Measurements from ENCODE around the gene UBXN11.
A peak's percentile ranks its signal among the peaks of the same experiment; 100 is the strongest.
"Not testable (repeated sequence)": the region's sequence is repeated elsewhere in the genome, so short reads cannot be mapped to it uniquely, and the experiment has no call there.

The UBXN11 gene

GRCh38 chr1:26337206-26337535, 30.7 kb upstream of the UBXN11 start:
- no peak for DNase-seq (ENCODE audit: low read depth in 2 of 2)

GRCh38 chr1:26336477-26337205, 30.2 kb upstream of the UBXN11 start:
- peak; percentile 75 to 80 for DNase-seq (ENCODE audit: low read depth in 2 of 2)

DNA sequence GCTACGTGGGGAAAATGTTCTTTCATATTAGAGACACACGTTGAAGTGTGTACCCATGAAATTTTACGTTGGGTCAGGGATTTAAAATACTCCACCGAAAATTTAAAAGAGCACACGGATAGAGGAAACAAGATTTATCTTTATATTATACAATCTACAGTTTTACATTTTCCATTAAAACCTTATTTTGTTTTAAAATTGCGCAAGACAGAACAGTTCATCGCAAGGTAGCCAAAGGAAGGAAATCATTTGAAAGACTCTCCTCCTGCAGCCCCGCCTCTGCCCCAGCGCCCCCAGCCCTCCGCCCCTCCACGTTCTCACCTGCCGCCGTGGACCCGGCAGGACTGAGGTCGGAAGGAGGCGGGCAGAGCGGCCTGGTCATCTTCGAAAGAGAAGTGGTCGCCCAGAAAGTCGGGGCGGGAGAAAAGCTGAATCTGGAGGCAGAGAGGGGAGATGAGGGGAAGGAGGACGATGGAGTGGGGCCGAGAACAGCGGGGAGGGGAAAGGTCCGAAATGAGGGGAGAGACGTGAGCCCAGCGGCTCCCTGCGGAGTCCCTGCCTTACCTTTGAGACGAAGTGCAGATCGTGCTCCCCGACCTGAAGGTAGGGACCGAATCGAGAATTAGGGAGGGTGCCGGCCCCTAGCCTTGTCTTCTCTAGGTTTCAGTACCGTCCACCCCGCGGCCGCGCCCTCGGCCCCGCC, 29.5 kb upstream of the UBXN11 start:
- DNase-seq (ENCODE audit: low read depth in 2 of 2): no peak

GRCh38 chr1:26333312-26333711, 26.9 kb upstream of the UBXN11 start:
- not testable (repeated sequence) for DNase-seq (ENCODE audit: low read depth in 2 of 2)

DNA sequence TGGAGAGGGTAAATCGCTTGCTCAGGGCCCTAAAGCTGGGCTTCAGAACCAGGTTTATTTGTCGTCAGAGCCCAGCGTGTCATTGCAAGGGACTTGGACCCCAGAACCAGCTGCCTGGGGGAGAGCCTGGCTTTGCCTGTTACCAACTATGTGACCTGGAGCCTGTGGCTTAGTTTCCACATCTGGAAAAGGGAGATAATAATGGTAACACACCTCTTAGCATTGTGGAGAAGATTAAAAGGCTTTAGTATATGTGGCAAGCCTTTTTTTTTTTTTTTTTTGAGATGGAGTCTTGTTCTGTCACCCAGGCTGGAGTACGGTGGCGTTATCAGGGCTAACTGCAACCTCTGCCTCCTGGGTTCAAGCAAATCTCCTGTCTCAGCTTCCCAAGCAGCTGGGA, 23.8 kb upstream of the UBXN11 start:
- DNase-seq (ENCODE audit: low read depth in 2 of 2): no peak

DNA sequence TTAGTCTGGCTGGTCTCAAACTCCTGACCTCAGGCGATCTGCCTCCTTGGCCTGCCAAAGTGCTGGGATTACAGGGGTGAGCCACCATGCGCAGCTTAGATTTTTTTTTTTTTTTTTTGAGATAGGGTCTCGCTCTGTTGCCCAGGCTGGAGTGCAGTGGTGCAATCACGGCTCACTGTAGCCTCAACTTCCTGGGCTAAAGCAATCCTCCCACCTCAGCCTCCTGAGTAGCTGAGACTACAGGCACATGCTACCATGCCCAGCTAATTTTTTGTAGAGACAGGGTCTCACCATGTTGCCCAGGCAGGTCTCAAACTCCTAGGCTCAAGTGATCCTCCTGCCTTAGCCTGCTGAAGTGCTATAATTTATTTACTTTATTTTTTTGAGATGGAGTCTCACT, 22.9 kb upstream of the UBXN11 start:
- DNase-seq (ENCODE audit: low read depth in 2 of 2): not testable (repeated sequence)

DNA sequence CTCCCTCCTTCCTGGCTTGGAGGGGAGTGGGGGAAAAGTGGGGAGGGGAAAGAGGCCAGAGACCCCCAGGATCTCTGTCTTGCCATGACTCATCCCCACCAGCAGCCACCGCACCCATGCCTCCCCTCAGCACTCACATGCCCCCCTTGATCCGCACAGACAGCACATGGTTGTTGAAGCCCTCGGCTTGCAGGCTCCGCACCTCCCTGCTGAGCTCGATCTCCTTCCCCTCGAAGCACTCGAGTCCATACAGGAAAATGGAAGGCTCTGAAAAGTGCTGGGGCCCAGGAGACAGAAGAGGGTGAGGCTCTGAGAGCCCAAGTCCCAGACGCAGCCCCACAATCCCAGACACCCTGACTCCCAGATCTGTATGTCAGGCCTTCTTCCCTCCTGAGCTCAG, 22.2 kb upstream of the UBXN11 start:
- no peak for DNase-seq (ENCODE audit: low read depth in 2 of 2)

DNA sequence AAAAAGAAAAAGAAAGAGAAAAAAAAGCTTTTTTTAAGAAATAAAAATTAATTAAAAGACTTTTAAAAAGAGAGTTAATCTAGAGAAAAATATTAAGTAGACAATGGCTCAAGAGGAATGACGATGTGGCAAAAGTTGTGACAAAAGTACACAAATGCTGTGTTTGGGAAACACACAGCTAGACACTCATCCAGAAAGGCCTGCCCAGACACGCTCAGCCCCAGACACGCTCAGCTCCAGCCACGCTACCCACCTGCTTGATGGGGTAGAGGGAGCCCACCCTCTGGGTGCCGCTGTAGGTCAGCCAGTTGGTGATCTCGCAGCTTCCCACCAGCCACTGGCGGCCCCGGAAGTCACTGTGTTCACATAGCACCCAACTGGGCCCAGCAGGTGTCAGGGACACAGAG, 21.5 kb upstream of the UBXN11 start:
- no peak for DNase-seq (ENCODE audit: low read depth in 2 of 2)

- DNase-seq (ENCODE audit: low read depth in 2 of 2): no peak
These were observed 18.1 kb upstream of the UBXN11 start for GRCh38 chr1:26324550-26324949.

DNA sequence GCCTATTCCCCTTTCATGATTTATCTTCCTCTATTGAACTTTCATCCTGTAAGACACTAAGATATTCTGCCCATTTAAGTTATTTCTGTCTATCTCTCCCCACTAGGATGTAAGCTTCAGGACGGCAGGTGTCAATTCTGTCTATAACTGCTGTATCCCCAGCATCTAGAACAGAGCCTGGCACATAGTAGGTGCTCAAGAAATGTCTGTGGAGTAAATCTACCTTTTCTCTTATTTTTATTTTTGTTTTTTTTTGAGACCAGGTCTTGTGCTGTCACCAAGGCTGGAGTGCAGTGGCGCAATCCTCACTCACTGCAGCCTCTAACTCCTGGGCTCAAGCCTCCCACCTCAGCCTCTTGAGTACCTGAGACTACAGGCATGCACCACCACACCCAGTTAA, 16.9 kb upstream of the UBXN11 start:
- DNase-seq (ENCODE audit: low read depth in 2 of 2): no peak

DNA sequence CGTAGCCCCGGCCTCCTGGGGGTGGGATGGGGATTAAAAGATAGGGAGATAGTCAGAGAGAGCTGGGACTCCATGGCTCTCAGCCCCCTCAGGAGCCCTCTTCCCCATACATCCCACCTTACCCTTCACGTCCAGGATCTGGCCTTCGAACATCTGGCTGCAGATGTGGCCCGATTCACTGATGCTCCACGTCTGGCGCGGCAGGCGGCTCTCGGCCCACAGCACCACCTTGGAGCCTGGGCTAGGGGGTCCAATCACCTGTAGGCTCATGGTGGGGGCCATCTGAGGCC, 15.6 kb upstream of the UBXN11 start:
- DNase-seq (ENCODE audit: low read depth in 2 of 2): no peak

GRCh38 chr1:26321315-26322041, 15.0 kb upstream of the UBXN11 start:
- DNase-seq (ENCODE audit: low read depth in 2 of 2): peak; percentile 90 to 97

DNA sequence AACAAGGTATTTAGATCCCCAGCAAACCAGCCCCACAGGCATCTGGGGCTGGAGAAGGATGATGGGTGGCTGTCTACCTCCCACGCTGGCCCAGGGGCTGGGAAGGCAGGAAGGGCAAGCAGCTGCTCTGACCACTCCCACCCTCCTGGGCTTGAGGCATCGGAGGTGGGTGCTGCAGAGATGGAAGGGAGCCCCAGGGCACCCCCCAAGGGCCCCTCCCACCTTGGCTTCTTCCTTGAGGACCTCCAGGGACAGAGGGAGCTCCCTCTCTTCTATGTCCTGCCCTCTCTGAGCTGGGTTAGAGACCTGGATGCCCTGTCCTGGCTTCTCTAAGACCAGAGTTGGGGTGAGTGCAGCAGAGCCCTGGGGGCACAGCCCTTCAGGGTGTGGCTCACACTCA, 14.5 kb upstream of the UBXN11 start:
- no peak for DNase-seq (ENCODE audit: low read depth in 2 of 2)

DNA sequence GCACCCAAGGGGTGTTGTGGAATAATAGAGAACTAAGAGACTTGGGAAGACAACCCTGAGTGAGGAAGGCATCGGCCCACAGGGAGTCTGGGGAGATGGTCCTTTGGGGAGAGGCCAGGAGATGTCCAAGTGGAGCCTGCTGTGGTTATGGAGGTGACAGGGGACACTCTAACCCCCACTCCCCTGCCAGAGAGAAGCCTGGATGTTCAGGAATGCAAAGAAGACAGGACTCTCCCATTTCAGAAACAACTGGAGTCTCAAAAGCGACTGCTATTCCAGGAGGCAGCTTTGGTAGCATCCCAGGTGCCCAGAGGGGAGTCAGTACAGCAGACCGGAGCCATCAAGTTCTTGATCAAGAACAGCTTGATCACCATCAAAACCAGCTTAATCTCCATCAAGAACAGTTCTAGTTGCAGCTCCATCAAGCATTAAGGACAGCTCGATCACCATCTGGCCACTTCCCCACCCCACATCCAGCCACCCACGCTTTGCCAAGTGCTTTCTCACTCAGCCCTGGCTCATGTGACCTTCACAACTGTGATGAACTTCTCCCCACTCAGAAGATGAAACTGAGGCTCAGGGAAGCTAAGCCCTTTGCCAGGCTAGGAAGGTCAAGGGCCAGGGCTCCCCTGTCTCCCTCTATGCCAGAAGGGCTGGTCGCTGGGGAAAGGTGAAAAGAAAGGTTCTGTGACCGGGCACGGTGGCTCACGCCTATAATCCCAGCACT, 12.1 kb upstream of the UBXN11 start:
- DNase-seq (ENCODE audit: low read depth in 2 of 2): no peak

DNA sequence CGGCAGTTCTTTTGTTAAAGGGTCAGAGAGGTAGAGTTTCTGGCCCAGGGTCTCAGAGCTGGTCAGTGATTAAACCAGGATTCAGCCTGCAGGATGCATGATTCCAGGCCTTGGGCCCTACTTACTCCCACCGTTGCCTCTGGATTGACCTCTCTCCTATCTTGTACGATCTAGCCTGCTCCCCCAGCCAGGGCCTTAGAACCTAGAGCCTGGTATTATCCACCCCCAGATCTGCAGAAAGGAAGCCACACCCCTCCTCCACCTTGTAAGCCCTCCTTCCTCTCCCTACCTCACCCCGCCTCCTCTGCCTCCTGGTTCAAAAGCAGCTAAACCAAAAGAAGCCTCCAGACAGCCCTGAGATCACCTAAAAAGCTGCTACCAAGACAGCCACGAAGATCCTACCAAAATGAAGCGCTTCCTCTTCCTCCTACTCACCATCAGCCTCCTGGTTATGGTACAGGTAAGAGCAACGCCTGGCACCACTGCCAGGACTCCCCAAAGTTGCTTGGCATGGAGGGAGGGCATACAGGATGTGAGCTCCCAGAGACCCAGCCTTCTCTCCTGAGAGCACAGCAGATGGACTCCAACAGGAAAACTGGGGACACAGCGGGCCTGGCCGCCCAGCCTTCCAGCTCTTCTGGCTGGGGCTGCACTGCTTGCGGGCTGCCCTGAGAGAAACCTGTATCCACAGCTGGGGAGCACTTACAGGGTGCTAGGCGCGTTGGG, 11.3 kb upstream of the UBXN11 start, which contains the start of gene CD52:
CD52 (plus strand) TSS at position 347 of the 726 bp plus-strand sequence; CDS start at position 407, 60 bp downstream.
- DNase-seq (ENCODE audit: low read depth in 2 of 2): peak in 1 of 2 donors; percentile 53

DNA sequence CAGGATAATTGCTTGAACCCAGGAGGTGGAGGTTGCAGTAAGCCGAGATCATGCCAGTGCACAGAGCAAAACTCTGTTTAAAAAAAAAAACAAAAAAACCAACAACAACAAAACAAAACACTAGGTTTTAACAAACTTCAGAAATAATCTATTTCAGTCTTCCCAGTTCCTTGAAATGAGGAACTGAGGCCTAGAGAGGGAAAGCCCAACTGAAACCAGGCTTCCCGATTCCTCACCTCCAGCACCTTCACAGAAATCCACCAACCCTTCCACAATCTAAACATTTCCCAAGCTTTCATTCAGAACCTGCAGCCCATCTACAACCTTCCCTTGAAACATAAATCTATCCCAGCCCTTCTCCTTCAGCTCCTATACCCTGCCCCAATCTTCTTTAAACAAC, 10.7 kb upstream of the UBXN11 start:
- no peak for DNase-seq (ENCODE audit: low read depth in 2 of 2)

- DNase-seq (ENCODE audit: low read depth in 2 of 2): no peak
These were observed 9.7 kb upstream of the UBXN11 start for GRCh38 chr1:26315874-26316850.

DNA sequence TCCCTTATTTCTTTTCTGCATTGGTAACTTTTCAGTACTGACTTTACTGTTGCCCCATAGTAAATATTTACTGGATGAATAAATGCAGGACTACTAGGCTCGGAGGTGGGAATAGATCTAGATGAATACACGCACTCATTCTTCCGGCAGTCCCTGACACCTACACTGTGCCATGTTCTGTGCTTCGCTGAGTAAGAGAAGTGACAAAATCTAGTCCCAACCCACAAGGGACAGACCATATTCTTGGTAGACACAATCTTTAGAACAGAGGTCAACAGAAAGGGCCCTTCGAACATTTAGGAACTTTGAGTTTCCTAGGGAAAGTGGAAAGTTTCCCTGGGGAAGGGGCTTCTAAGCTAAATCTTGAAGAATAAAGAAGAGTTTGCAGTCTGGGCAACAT, 8.1 kb upstream of the UBXN11 start:
- DNase-seq (ENCODE audit: low read depth in 2 of 2): no peak

- DNase-seq (ENCODE audit: low read depth in 2 of 2): not testable (repeated sequence)
These were observed 1.8 kb upstream of the UBXN11 start for GRCh38 chr1:26307966-26308899.
